ENCODE measurements around the gene NAALADL2.

Gene NAALADL2

DNA sequence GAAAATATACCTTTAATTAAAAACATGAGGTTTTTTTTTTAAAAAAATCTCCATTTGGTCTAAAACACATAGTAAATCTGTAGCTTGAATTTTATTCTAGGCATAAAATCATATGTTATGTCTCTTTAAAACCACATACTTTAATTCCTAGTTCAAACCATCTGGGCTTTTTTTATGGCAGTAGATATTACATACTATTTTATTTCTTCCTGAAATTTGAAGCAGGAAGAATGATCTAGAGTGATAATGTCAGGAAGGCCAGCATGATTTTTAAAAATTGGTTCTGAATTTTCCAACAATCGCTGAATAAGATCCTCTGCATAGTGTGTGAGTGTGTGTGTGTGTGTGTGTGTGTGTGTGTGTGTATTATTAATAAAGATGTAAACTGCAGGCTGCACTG lies 420.3 kb downstream of the NAALADL2 start:
- Histone ChIP-seq H3K4me1 (ENCODE audit: insufficient read depth, low read length) (no peaks in the 10 kb centered on the region), H3K4me3 (ENCODE audit: low read depth in 1 of 2, low read length in 2 of 2) (no peak overlapping the region), H3K9me3 (ENCODE audit: insufficient read depth, low read length, severe bottlenecking) (no peaks in the 10 kb centered on the region), H3K9ac (ENCODE audit: low read depth, low read length) (no peak overlapping the region), H3K36me3 (ENCODE audit: insufficient read depth, low read length) (no peaks in the 10 kb centered on the region), H3K79me2 (ENCODE audit: insufficient read depth, low read length) (no peaks in the 10 kb centered on the region), H4K20me1 (ENCODE audit: insufficient read depth, low read length) (no peaks in the 10 kb centered on the region), H3K27me3 (ENCODE audit: insufficient read depth, low read length, poor library complexity) (no peaks in the 10 kb centered on the region), H3K4me2 (ENCODE audit: insufficient read depth, low read length) (no peak overlapping the region), H3K27ac (ENCODE audit: low read length) (no peak overlapping the region), H2AFZ (ENCODE audit: low read depth, low read length) (no peak overlapping the region)
- DNase-seq = no peak
- ATAC-seq (ENCODE audit: insufficient read depth, low read depth) = no peak
- TF ChIP-seq CTCF (IDR thresholded peaks at IDR 0.05; ENCODE audit: borderline replicate concordance, extremely low read depth, low read length, poor library complexity, severe bottlenecking) = no peak
- TF ChIP-seq EZH2 (IDR thresholded peaks at IDR 0.05; ENCODE audit: borderline replicate concordance, low read depth, low read length, severe bottlenecking) = no peak

GRCh38 chr3:175279911-175280310 lies 420.8 kb downstream of the NAALADL2 start:
- Histone ChIP-seq H3K9ac (ENCODE audit: low read depth, low read length) (no peak overlapping the region), H3K36me3 (ENCODE audit: insufficient read depth, low read length) (no peaks in the 10 kb centered on the region), H3K27ac (ENCODE audit: low read length) (no peak overlapping the region), H3K27me3 (ENCODE audit: insufficient read depth, low read length, poor library complexity) (no peaks in the 10 kb centered on the region), H3K4me2 (ENCODE audit: insufficient read depth, low read length) (no peak overlapping the region), H3K4me1 (ENCODE audit: insufficient read depth, low read length) (no peaks in the 10 kb centered on the region), H2AFZ (ENCODE audit: low read depth, low read length) (no peak overlapping the region), H3K79me2 (ENCODE audit: insufficient read depth, low read length) (no peaks in the 10 kb centered on the region), H4K20me1 (ENCODE audit: insufficient read depth, low read length) (no peaks in the 10 kb centered on the region), H3K9me3 (ENCODE audit: insufficient read depth, low read length, severe bottlenecking) (no peaks in the 10 kb centered on the region), H3K4me3 (ENCODE audit: low read depth in 1 of 2, low read length in 2 of 2) (no peak overlapping the region)
- ATAC-seq (ENCODE audit: insufficient read depth, low read depth) = no peak
- DNase-seq = no peak
- no peak for TF ChIP-seq CTCF (IDR thresholded peaks at IDR 0.05; ENCODE audit: borderline replicate concordance, extremely low read depth, low read length, poor library complexity, severe bottlenecking)
- TF ChIP-seq EZH2 (IDR thresholded peaks at IDR 0.05; ENCODE audit: borderline replicate concordance, low read depth, low read length, severe bottlenecking) = no peak

DNA sequence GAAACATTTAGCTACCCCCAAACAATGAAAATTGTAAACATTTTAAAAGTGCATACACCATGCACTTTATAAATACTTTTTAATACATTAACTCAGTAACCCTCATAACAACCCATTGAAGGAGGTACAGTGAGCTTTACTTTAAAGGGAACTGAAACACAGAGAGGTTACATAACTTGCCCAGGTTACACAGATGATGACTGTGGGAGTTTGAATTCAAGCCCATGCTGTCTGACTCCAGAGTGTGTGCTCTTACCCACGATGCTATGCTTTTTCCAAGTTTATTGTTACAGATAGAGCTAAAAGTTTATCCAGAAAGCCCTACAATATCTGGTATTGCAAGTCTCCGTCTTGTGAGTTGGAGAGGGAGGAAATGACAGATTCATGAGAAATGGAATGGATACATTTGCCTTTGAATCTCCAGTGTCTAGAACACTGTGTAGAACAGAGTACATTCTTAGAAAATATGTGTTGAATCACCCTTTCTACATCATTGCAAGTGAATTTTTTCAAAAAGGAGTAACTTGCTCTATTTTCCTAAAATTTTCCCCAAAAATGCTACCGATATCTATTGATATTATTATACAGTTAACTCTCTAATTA lies 428.3 kb downstream of the NAALADL2 start:
- no peak for ATAC-seq (ENCODE audit: insufficient read depth, low read depth)
- Histone ChIP-seq H3K27me3 (ENCODE audit: insufficient read depth, low read length, poor library complexity) (no peaks in the 10 kb centered on the region), H3K4me3 (ENCODE audit: low read depth in 1 of 2, low read length in 2 of 2) (no peak overlapping the region), H3K9ac (ENCODE audit: low read depth, low read length) (no peak overlapping the region), H2AFZ (ENCODE audit: low read depth, low read length) (no peak overlapping the region), H3K36me3 (ENCODE audit: insufficient read depth, low read length) (no peaks in the 10 kb centered on the region), H3K4me2 (ENCODE audit: insufficient read depth, low read length) (no peak overlapping the region), H3K79me2 (ENCODE audit: insufficient read depth, low read length) (no peaks in the 10 kb centered on the region), H3K9me3 (ENCODE audit: insufficient read depth, low read length, severe bottlenecking) (no peaks in the 10 kb centered on the region), H4K20me1 (ENCODE audit: insufficient read depth, low read length) (no peaks in the 10 kb centered on the region), H3K4me1 (ENCODE audit: insufficient read depth, low read length) (no peaks in the 10 kb centered on the region), H3K27ac (ENCODE audit: low read length) (no peak overlapping the region)
- DNase-seq = no peak
- TF ChIP-seq EZH2 (IDR thresholded peaks at IDR 0.05; ENCODE audit: borderline replicate concordance, low read depth, low read length, severe bottlenecking) (no peak), CTCF (IDR thresholded peaks at IDR 0.05; ENCODE audit: borderline replicate concordance, extremely low read depth, low read length, poor library complexity, severe bottlenecking) (no peak)

DNA sequence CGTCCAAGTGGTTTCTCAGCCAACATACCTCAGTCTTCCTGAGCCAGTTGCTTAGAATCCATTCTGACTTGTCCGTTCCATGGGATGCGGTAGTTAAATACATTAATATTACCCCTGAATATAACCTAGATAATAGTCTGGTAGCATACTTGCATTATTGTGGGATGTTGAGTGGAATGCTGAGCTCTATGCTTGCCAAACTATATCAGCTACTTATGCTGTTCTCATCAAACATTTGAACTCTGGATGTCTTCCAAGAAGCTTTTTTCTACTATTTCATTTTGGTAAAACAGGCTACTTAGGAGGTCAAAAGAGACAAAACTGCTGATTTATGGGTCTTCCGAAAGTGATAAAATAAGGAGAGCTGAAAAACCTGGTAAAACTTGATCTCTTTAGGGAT lies 429.5 kb downstream of the NAALADL2 start:
- Histone ChIP-seq H3K4me3 (ENCODE audit: low read depth in 1 of 2, low read length in 2 of 2) (no peak overlapping the region), H3K27me3 (ENCODE audit: insufficient read depth, low read length, poor library complexity) (no peaks in the 10 kb centered on the region), H3K4me1 (ENCODE audit: insufficient read depth, low read length) (no peaks in the 10 kb centered on the region), H3K9ac (ENCODE audit: low read depth, low read length) (no peak overlapping the region), H4K20me1 (ENCODE audit: insufficient read depth, low read length) (no peaks in the 10 kb centered on the region), H2AFZ (ENCODE audit: low read depth, low read length) (no peak overlapping the region), H3K79me2 (ENCODE audit: insufficient read depth, low read length) (no peaks in the 10 kb centered on the region), H3K9me3 (ENCODE audit: insufficient read depth, low read length, severe bottlenecking) (no peaks in the 10 kb centered on the region), H3K36me3 (ENCODE audit: insufficient read depth, low read length) (no peaks in the 10 kb centered on the region), H3K27ac (ENCODE audit: low read length) (no peak overlapping the region), H3K4me2 (ENCODE audit: insufficient read depth, low read length) (no peak overlapping the region)
- DNase-seq (no peak), ATAC-seq (ENCODE audit: insufficient read depth, low read depth) (no peak)
- TF ChIP-seq EZH2 (IDR thresholded peaks at IDR 0.05; ENCODE audit: borderline replicate concordance, low read depth, low read length, severe bottlenecking) = no peak
- no peak for TF ChIP-seq CTCF (IDR thresholded peaks at IDR 0.05; ENCODE audit: borderline replicate concordance, extremely low read depth, low read length, poor library complexity, severe bottlenecking)

All from DND-41 (cell line).